ENCODE measurements around the gene RAB11FIP4.

RAB11FIP4 gene

GRCh38 chr17:31573047-31573446 is 181.6 kb downstream of the RAB11FIP4 start:
- Histone ChIP-seq H3K4me2 (ENCODE audit: low read depth, low read length, poor library complexity, severe bottlenecking) (no peak overlapping the region), H3K9me3 (ENCODE audit: insufficient read depth, low read length) (no peaks in the 10 kb centered on the region), H2AFZ (ENCODE audit: low read depth, low read length, severe bottlenecking) (no peak overlapping the region), H3F3A (ENCODE audit: insufficient read depth) (no peaks in the 10 kb centered on the region), H3K79me2 (ENCODE audit: insufficient read depth, low read length) (no peaks in the 10 kb centered on the region), H3K4me3 (ENCODE audit: insufficient read depth, low read length, poor library complexity, severe bottlenecking) (no peak overlapping the region), H3K9me2 (replicated peaks; ENCODE audit: insufficient read depth, low read length) (no peaks in the 10 kb centered on the region), H3K27ac (ENCODE audit: low read depth, low read length) (no peak overlapping the region), H3K9ac (ENCODE audit: low read length) (no peak overlapping the region), H3K36me3 (ENCODE audit: low read length) (no peaks in the 10 kb centered on the region), H4K20me1 (ENCODE audit: low read depth, low read length) (no peaks in the 10 kb centered on the region), H3K27me3 (ENCODE audit: low read length) (no peaks in the 10 kb centered on the region)
- no peak for TF ChIP-seq EZH2phosphoT487 (conservative IDR thresholded peaks at IDR 0.05; ENCODE audit: low read length)
- no peak for TF ChIP-seq CTCF (IDR thresholded peaks at IDR 0.05; ENCODE audit: insufficient read depth, low read length, poor library complexity, severe bottlenecking)

- no peaks in the 10 kb centered on the region for H4K20me1 ChIP-seq (ENCODE audit: low read depth, low read length)
- no peaks in the 10 kb centered on the region for H3F3A ChIP-seq (ENCODE audit: insufficient read depth)
- H3K9me3 ChIP-seq (ENCODE audit: insufficient read depth, low read length), result no peaks in the 10 kb centered on the region
- H3K36me3 ChIP-seq (ENCODE audit: low read length), result no peaks in the 10 kb centered on the region
- no peak overlapping the region for H3K4me3 ChIP-seq (ENCODE audit: insufficient read depth, low read length, poor library complexity, severe bottlenecking)
- no peak overlapping the region for H3K4me2 ChIP-seq (ENCODE audit: low read depth, low read length, poor library complexity, severe bottlenecking)
- H2AFZ ChIP-seq (ENCODE audit: low read depth, low read length, severe bottlenecking), result no peak overlapping the region
- TF ChIP-seq CTCF (IDR thresholded peaks at IDR 0.05; ENCODE audit: insufficient read depth, low read length, poor library complexity, severe bottlenecking), result no peak
- no peak for TF ChIP-seq EZH2phosphoT487 (conservative IDR thresholded peaks at IDR 0.05; ENCODE audit: low read length)
- no peak overlapping the region for H3K27ac ChIP-seq (ENCODE audit: low read depth, low read length)
- H3K9me2 ChIP-seq (replicated peaks; ENCODE audit: insufficient read depth, low read length), result no peaks in the 10 kb centered on the region
- H3K79me2 ChIP-seq (ENCODE audit: insufficient read depth, low read length), result no peaks in the 10 kb centered on the region
- no peaks in the 10 kb centered on the region for H3K27me3 ChIP-seq (ENCODE audit: low read length)
- no peak overlapping the region for H3K9ac ChIP-seq (ENCODE audit: low read length)
Observed at GRCh38 chr17:31573861-31574260, 182.4 kb downstream of the RAB11FIP4 start.

- Histone ChIP-seq H3K9ac (ENCODE audit: low read length) (no peak overlapping the region), H3K79me2 (ENCODE audit: insufficient read depth, low read length) (no peaks in the 10 kb centered on the region), H3K4me2 (ENCODE audit: low read depth, low read length, poor library complexity, severe bottlenecking) (no peak overlapping the region), H3K9me3 (ENCODE audit: insufficient read depth, low read length) (no peaks in the 10 kb centered on the region), H3K4me3 (ENCODE audit: insufficient read depth, low read length, poor library complexity, severe bottlenecking) (no peak overlapping the region), H3K36me3 (ENCODE audit: low read length) (no peaks in the 10 kb centered on the region), H2AFZ (ENCODE audit: low read depth, low read length, severe bottlenecking) (no peak overlapping the region), H3K9me2 (replicated peaks; ENCODE audit: insufficient read depth, low read length) (no peaks in the 10 kb centered on the region), H4K20me1 (ENCODE audit: low read depth, low read length) (no peaks in the 10 kb centered on the region), H3K27ac (ENCODE audit: low read depth, low read length) (no peak overlapping the region), H3K27me3 (ENCODE audit: low read length) (no peaks in the 10 kb centered on the region), H3F3A (ENCODE audit: insufficient read depth) (no peaks in the 10 kb centered on the region)
- TF ChIP-seq CTCF (IDR thresholded peaks at IDR 0.05; ENCODE audit: insufficient read depth, low read length, poor library complexity, severe bottlenecking) (no peak), EZH2phosphoT487 (conservative IDR thresholded peaks at IDR 0.05; ENCODE audit: low read length) (no peak)
Observed at GRCh38 chr17:31574458-31574857, 183.0 kb downstream of the RAB11FIP4 start.
